Measurements from ENCODE around the gene MTA1.

The MTA1 gene

GRCh38 chr14:105387530-105387922 lies 32.1 kb upstream of the MTA1 start:
- DNase-seq = no peak

- no peak for DNase-seq
Measured at GRCh38 chr14:105388110-105388951, 31.3 kb upstream of the MTA1 start.

- no peak for DNase-seq
Measured at GRCh38 chr14:105388976-105389375, 30.7 kb upstream of the MTA1 start.

GRCh38 chr14:105389534-105389933 lies 30.1 kb upstream of the MTA1 start:
- no peak for DNase-seq

- no peak for DNase-seq
Measured at GRCh38 chr14:105389976-105390848, 29.4 kb upstream of the MTA1 start.

GRCh38 chr14:105390849-105391500 lies 28.7 kb upstream of the MTA1 start:
- DNase-seq = no peak

- no peak for DNase-seq
Measured at GRCh38 chr14:105391541-105391940, 28.1 kb upstream of the MTA1 start.

- DNase-seq = no peak
Measured at GRCh38 chr14:105392131-105393090, 27.2 kb upstream of the MTA1 start.

GRCh38 chr14:105393151-105393550 lies 26.5 kb upstream of the MTA1 start:
- no peak for DNase-seq

- no peak for DNase-seq
Measured at GRCh38 chr14:105394714-105395537, 24.7 kb upstream of the MTA1 start.

- DNase-seq = no peak
Measured at GRCh38 chr14:105395538-105395854, 24.1 kb upstream of the MTA1 start.

- no peak for DNase-seq
Measured at GRCh38 chr14:105397350-105397931, 22.2 kb upstream of the MTA1 start.

- DNase-seq = peak; percentile 57
Measured at GRCh38 chr14:105398044-105398725, 21.4 kb upstream of the MTA1 start, which contains the start of gene TEX22. Gene TEX22 (plus strand): TSS chr14:105398538. CDS start chr14:105399341, 803 bp downstream.

GRCh38 chr14:105398726-105399465 lies 20.7 kb upstream of the MTA1 start:
- DNase-seq = no peak

- no peak for DNase-seq
Measured at GRCh38 chr14:105399466-105399775, 20.2 kb upstream of the MTA1 start.

GRCh38 chr14:105400016-105400415 lies 19.6 kb upstream of the MTA1 start:
- no peak for DNase-seq

- no peak for DNase-seq
Measured at GRCh38 chr14:105401699-105402098, 17.9 kb upstream of the MTA1 start.

GRCh38 chr14:105408592-105408991 lies 11.0 kb upstream of the MTA1 start:
- no peak for DNase-seq

- no peak for DNase-seq
Measured at GRCh38 chr14:105409364-105409763, 10.3 kb upstream of the MTA1 start.

- DNase-seq = no peak
Measured at GRCh38 chr14:105410642-105411016, 9.0 kb upstream of the MTA1 start.

Data from NCI-H446 treated with DMSO at 0.1 percent for 48 hours (cell line).